Duodenal mucosa (tissue), 2 donors: ENCODE results near the gene ANAPC2.

Source experiments
- H3K27ac ChIP-seq: one replicate; pipeline ENCODE4 v1.7.0; 2013; ENCODE audit warnings: low read depth, low read length
- H3K27me3 ChIP-seq, 2 donors: one replicate each; pipeline ENCODE4 v1.7.0; 2013; ENCODE audit warnings: low read length in 2 of 2, control low read depth in 1 of 2; ENCODE audit not compliant: insufficient read depth in 2 of 2, control insufficient read depth in 1 of 2
- H3K36me3 ChIP-seq, 2 donors: one replicate each; pipeline ENCODE4 v1.7.0; 2013; ENCODE audit warnings: low read length in 2 of 2, control low read depth in 1 of 2; ENCODE audit not compliant: insufficient read depth in 2 of 2, control insufficient read depth in 1 of 2
- H3K4me1 ChIP-seq, 2 donors: one replicate each; pipeline ENCODE4 v1.7.0; 2013; ENCODE audit warnings: low read length in 2 of 2, control low read depth in 1 of 2; ENCODE audit not compliant: insufficient read depth in 2 of 2, control insufficient read depth in 1 of 2
- H3K4me3 ChIP-seq, 2 donors: one replicate each; pipeline ENCODE4 v1.7.0; 2013; ENCODE audit warnings: low read length in 2 of 2, low read depth in 1 of 2
- H3K9ac ChIP-seq, 2 donors: one replicate each; pipeline ENCODE4 v1.7.0; 2013; ENCODE audit warnings: low read length in 2 of 2, low read depth in 1 of 2
- H3K9me3 ChIP-seq, 2 donors: one replicate each; pipeline ENCODE4 v1.7.0; 2013; ENCODE audit warnings: low read length in 2 of 2, control low read depth in 1 of 2; ENCODE audit not compliant: control insufficient read depth in 1 of 2

Gene ANAPC2

GRCh38 chr9:137220317-137221094, 32.1 kb upstream of the ANAPC2 start:
- Histone ChIP-seq H3K27me3 (no peaks in the 10 kb centered on the region), H3K4me3 (no peak overlapping the region), H3K27ac (no peak overlapping the region), H3K9me3 (no peaks in the 10 kb centered on the region), H3K36me3 (peaks cover 0 to 6% of the 10 kb centered on the region in 2 donors), H3K4me1 (peaks cover 13 to 58% of the 10 kb centered on the region in 2 donors), H3K9ac (no peak overlapping the region)

- H3K9ac ChIP-seq, result no peak overlapping the region
- H3K4me3 ChIP-seq, result no peak overlapping the region
- no peak overlapping the region for H3K27ac ChIP-seq
- H3K4me1 ChIP-seq, result peaks cover 13 to 52% of the 10 kb centered on the region in 2 donors
- H3K27me3 ChIP-seq, result no peaks in the 10 kb centered on the region
- no peaks in the 10 kb centered on the region for H3K9me3 ChIP-seq
- peaks cover 0 to 8% of the 10 kb centered on the region in 2 donors for H3K36me3 ChIP-seq
Observed at GRCh38 chr9:137219757-137220316, 31.5 kb upstream of the ANAPC2 start.

- Histone ChIP-seq H3K4me1 (peaks cover 13 to 43% of the 10 kb centered on the region in 2 donors), H3K4me3 (peak overlapping the region; percentile 60 to 61), H3K9ac (peak overlapping the region; percentile 40 to 73), H3K27me3 (no peaks in the 10 kb centered on the region), H3K36me3 (peaks cover 0 to 8% of the 10 kb centered on the region in 2 donors), H3K9me3 (no peaks in the 10 kb centered on the region), H3K27ac (peak overlapping the region; percentile 56)
Observed at GRCh38 chr9:137218754-137219271, 30.5 kb upstream of the ANAPC2 start.

- H3K9ac ChIP-seq, result peak overlapping the region; percentile 66 to 73
- no peaks in the 10 kb centered on the region for H3K27me3 ChIP-seq
- H3K4me3 ChIP-seq, result peak overlapping the region; percentile 60 to 61
Observed at GRCh38 chr9:137218212-137218753, 29.9 kb upstream of the ANAPC2 start.

GRCh38 chr9:137217276-137218211, 29.2 kb upstream of the ANAPC2 start:
- H3K9ac ChIP-seq, result peak overlapping the region; percentile 66 to 73
- H3K27me3 ChIP-seq, result no peaks in the 10 kb centered on the region
- no peaks in the 10 kb centered on the region for H3K9me3 ChIP-seq
- H3K27ac ChIP-seq, result peak overlapping the region; percentile 73
- H3K4me3 ChIP-seq, result peak overlapping the region; percentile 60 to 61
- peaks cover 0 to 8% of the 10 kb centered on the region in 2 donors for H3K36me3 ChIP-seq
- peaks cover 9 to 34% of the 10 kb centered on the region in 2 donors for H3K4me1 ChIP-seq

More at GRCh38 chr9:137218212-137218753, 29.9 kb upstream of the ANAPC2 start:
- Histone ChIP-seq H3K36me3 (peaks cover 0 to 8% of the 10 kb centered on the region in 2 donors), H3K9me3 (no peaks in the 10 kb centered on the region), H3K27ac (peak overlapping the region; percentile 56), H3K4me1 (peaks cover 13 to 41% of the 10 kb centered on the region in 2 donors)

GRCh38 chr9:137216188-137216965, 28.0 kb upstream of the ANAPC2 start:
- Histone ChIP-seq H3K4me3 (no peak overlapping the region), H3K9ac (no peak overlapping the region), H3K4me1 (peaks cover 9 to 34% of the 10 kb centered on the region in 2 donors), H3K9me3 (no peaks in the 10 kb centered on the region), H3K36me3 (peaks cover 0 to 8% of the 10 kb centered on the region in 2 donors), H3K27ac (no peak overlapping the region), H3K27me3 (no peaks in the 10 kb centered on the region)

GRCh38 chr9:137215196-137215986, 27.0 kb upstream of the ANAPC2 start:
- H3K4me1 ChIP-seq, result peaks cover 9 to 34% of the 10 kb centered on the region in 2 donors
- H3K4me3 ChIP-seq, result no peak overlapping the region
- H3K36me3 ChIP-seq, result peaks cover 0 to 8% of the 10 kb centered on the region in 2 donors
- no peaks in the 10 kb centered on the region for H3K27me3 ChIP-seq
- no peak overlapping the region for H3K9ac ChIP-seq
- H3K9me3 ChIP-seq, result no peaks in the 10 kb centered on the region
- H3K27ac ChIP-seq, result no peak overlapping the region

- H3K27me3 ChIP-seq, result no peaks in the 10 kb centered on the region
- no peak overlapping the region for H3K4me3 ChIP-seq
- H3K36me3 ChIP-seq, result peaks cover 0 to 8% of the 10 kb centered on the region in 2 donors
- peaks cover 9 to 31% of the 10 kb centered on the region in 2 donors for H3K4me1 ChIP-seq
- H3K9ac ChIP-seq, result no peak overlapping the region
- H3K9me3 ChIP-seq, result no peaks in the 10 kb centered on the region
- H3K27ac ChIP-seq, result no peak overlapping the region
Observed at GRCh38 chr9:137214620-137215019, 26.3 kb upstream of the ANAPC2 start.
